WTC11 (cell line): ENCODE measurements around the gene CELF2.

Source experiments
- CREB1 ChIP-seq: sonication (generic); formaldehyde crosslinking; IDR thresholded peaks from 2 replicates; pipeline ENCODE4 v1.8.0; 2023; ENCODE audit warnings: mild to moderate bottlenecking, missing genetic modification reagents
- ESRRA ChIP-seq: sonication (generic); formaldehyde crosslinking; IDR thresholded peaks from 2 replicates; pipeline ENCODE4 v1.8.1; 2022; ENCODE audit warnings: mild to moderate bottlenecking, missing genetic modification reagents, borderline replicate concordance
- MXD4 ChIP-seq: fragments of 250-450 bp; sonication (Bioruptor Pico); IDR thresholded peaks from 2 replicates; pipeline ENCODE4 v1.8.0; 2021; ENCODE audit warnings: mild to moderate bottlenecking, moderate library complexity, borderline replicate concordance
- NFYB ChIP-seq: sonication (generic); formaldehyde crosslinking; conservative IDR thresholded peaks from 2 replicates; pipeline ENCODE4 v1.8.0; 2022; ENCODE audit warnings: low read depth, missing genetic modification reagents
- SMAD3 ChIP-seq: sonication (generic); formaldehyde crosslinking; IDR thresholded peaks from 2 replicates; pipeline ENCODE4 v1.8.0; 2022; ENCODE audit warnings: missing genetic modification reagents, mild to moderate bottlenecking, borderline replicate concordance
- SOX15 ChIP-seq: fragments of 250-450 bp; sonication (Bioruptor Pico); IDR thresholded peaks from 2 replicates; pipeline ENCODE4 v1.9.0; 2021; ENCODE audit warnings: mild to moderate bottlenecking
- ZNF138 ChIP-seq: sonication (generic); formaldehyde crosslinking; conservative IDR thresholded peaks from 2 replicates; pipeline ENCODE4 v1.8.1; 2022; ENCODE audit warnings: mild to moderate bottlenecking, moderate library complexity, missing genetic modification reagents
- TF ChIP-seq, protein P1 (sequence below): fragments of 200-600 bp; IDR thresholded peaks from 2 replicates; pipeline ENCODE4 v1.8.0; 2022; ENCODE audit warnings: antibody characterized with exemption
- TF ChIP-seq, protein P2 (sequence below): sonication (generic); formaldehyde crosslinking; IDR thresholded peaks from 2 replicates; pipeline ENCODE4 v1.8.0; 2022; ENCODE audit warnings: mild to moderate bottlenecking, missing genetic modification reagents
- TF ChIP-seq, protein P3 (sequence below): sonication (generic); formaldehyde crosslinking; IDR thresholded peaks from 2 replicates; pipeline ENCODE4 v1.8.1; 2023; ENCODE audit warnings: mild to moderate bottlenecking, missing genetic modification reagents, moderate library complexity
- TF ChIP-seq, protein P4 (sequence below): sonication (generic); formaldehyde crosslinking; IDR thresholded peaks from 2 replicates; pipeline ENCODE4 v1.8.1; 2022; ENCODE audit warnings: mild to moderate bottlenecking, moderate library complexity, missing genetic modification reagents

DNA sequence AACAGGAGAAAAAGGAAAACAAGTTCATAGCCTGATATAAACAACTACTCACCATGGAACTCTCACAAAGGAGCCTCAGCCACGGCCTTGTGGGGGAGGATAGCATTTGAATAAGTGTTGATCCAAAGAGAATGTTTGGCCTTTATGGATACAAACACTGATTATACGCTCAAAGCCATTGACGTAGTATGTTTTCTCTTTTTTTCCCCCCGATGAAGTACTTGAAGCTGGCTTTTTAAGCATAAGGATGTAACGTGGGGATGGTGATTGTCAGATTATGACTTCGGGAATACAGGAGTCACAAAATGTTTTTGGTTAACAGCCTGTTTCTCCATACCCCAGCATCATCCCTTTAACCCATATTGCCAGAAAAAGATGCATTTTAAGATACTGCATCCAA is 39.8 kb downstream of the CELF2 start:
- TF ChIP-seq, protein P1, sequence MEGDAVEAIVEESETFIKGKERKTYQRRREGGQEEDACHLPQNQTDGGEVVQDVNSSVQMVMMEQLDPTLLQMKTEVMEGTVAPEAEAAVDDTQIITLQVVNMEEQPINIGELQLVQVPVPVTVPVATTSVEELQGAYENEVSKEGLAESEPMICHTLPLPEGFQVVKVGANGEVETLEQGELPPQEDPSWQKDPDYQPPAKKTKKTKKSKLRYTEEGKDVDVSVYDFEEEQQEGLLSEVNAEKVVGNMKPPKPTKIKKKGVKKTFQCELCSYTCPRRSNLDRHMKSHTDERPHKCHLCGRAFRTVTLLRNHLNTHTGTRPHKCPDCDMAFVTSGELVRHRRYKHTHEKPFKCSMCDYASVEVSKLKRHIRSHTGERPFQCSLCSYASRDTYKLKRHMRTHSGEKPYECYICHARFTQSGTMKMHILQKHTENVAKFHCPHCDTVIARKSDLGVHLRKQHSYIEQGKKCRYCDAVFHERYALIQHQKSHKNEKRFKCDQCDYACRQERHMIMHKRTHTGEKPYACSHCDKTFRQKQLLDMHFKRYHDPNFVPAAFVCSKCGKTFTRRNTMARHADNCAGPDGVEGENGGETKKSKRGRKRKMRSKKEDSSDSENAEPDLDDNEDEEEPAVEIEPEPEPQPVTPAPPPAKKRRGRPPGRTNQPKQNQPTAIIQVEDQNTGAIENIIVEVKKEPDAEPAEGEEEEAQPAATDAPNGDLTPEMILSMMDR = no peak
- no peak for TF ChIP-seq NFYB (CRISPR knock-in tag)
- no peak for TF ChIP-seq MXD4 (CRISPR knock-in tag)
- no peak for TF ChIP-seq ESRRA
- TF ChIP-seq ZNF138 = no peak
- no peak for TF ChIP-seq SMAD3 (CRISPR knock-in tag)
- TF ChIP-seq SOX15 (CRISPR knock-in tag) = no peak
- TF ChIP-seq, protein P2, sequence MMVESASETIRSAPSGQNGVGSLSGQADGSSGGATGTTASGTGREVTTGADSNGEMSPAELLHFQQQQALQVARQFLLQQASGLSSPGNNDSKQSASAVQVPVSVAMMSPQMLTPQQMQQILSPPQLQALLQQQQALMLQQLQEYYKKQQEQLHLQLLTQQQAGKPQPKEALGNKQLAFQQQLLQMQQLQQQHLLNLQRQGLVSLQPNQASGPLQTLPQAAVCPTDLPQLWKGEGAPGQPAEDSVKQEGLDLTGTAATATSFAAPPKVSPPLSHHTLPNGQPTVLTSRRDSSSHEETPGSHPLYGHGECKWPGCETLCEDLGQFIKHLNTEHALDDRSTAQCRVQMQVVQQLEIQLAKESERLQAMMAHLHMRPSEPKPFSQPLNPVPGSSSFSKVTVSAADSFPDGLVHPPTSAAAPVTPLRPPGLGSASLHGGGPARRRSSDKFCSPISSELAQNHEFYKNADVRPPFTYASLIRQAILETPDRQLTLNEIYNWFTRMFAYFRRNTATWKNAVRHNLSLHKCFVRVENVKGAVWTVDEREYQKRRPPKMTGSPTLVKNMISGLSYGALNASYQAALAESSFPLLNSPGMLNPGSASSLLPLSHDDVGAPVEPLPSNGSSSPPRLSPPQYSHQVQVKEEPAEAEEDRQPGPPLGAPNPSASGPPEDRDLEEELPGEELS (CRISPR knock-in tag) = no peak
- TF ChIP-seq, protein P3, sequence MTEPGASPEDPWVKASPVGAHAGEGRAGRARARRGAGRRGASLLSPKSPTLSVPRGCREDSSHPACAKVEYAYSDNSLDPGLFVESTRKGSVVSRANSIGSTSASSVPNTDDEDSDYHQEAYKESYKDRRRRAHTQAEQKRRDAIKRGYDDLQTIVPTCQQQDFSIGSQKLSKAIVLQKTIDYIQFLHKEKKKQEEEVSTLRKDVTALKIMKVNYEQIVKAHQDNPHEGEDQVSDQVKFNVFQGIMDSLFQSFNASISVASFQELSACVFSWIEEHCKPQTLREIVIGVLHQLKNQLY (CRISPR knock-in tag) = no peak
- TF ChIP-seq, protein P4, sequence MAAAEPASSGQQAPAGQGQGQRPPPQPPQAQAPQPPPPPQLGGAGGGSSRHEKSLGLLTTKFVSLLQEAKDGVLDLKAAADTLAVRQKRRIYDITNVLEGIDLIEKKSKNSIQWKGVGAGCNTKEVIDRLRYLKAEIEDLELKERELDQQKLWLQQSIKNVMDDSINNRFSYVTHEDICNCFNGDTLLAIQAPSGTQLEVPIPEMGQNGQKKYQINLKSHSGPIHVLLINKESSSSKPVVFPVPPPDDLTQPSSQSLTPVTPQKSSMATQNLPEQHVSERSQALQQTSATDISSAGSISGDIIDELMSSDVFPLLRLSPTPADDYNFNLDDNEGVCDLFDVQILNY (CRISPR knock-in tag) = no peak
- no peak for TF ChIP-seq CREB1 (CRISPR knock-in tag)
